Mesodermal cell (in vitro differentiated cells): ENCODE measurements around the gene MR1.
A peak's percentile ranks its signal among the peaks of the same experiment; 100 is the strongest.

ENCODE experiments used
- H3K27ac ChIP-seq: 2 replicates; pipeline ENCODE4 v1.7.0; 2013; ENCODE audit warnings: mild to moderate bottlenecking, low read depth, low read length, moderate library complexity; ENCODE audit not compliant: severe bottlenecking
- H3K36me3 ChIP-seq: 2 replicates; pipeline ENCODE4 v1.7.1; 2013; ENCODE audit warnings: mild to moderate bottlenecking, low read length, moderate library complexity; ENCODE audit not compliant: control insufficient read depth, insufficient read depth
- H3K4me1 ChIP-seq: one replicate; pipeline ENCODE4 v1.7.1; 2013; ENCODE audit warnings: mild to moderate bottlenecking, low read length; ENCODE audit not compliant: insufficient read depth, control insufficient read depth, poor library complexity, severe bottlenecking
- H3K4me3 ChIP-seq: 2 replicates; pipeline ENCODE4 v1.7.0; 2013; ENCODE audit warnings: low read length, control low read depth, mild to moderate bottlenecking; ENCODE audit not compliant: insufficient read depth, poor library complexity, severe bottlenecking; ENCODE audit errors: extremely low read depth
- H3K9me3 ChIP-seq: 2 replicates; pipeline ENCODE4 v1.7.1; 2013; ENCODE audit warnings: mild to moderate bottlenecking, low read length, moderate library complexity; ENCODE audit not compliant: control insufficient read depth
- WGBS, 2 experiments: methylation state at CpG; one replicate each; pipeline ENCODE4 v1.1.5; 2013; ENCODE audit warnings: missing lambda C conversion rate in 2 of 2; ENCODE audit not compliant: insufficient coverage in 2 of 2; 5-methylcytosine and 5-hydroxymethylcytosine counted together

MR1 gene

DNA sequence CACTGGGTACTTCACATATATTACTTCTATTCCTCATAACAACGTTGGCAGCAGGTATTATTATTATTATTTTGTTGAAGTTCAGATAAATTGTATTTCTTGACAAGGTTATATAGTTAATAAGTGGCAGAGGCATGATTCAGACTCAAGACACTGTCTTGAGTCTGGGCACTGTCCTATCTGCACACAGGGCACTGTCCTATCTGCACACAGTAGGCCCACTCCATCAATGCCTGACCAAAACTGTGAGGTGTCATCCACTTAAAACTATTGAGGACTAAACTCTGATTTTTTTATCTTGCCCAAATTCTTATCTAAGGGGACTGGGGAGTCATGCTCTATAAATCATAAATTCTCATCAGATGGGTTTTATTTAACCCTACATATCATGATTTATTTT lies 30.9 kb downstream of the MR1 start:
- H3K4me3 ChIP-seq, result no peak overlapping the region
- no peaks in the 10 kb centered on the region for H3K4me1 ChIP-seq
- H3K9me3 ChIP-seq, result no peaks in the 10 kb centered on the region
- no CpG with 5 or more reads among the region's 1 CpG for WGBS, 2 experiments
- H3K27ac ChIP-seq, result no peak overlapping the region
- no peaks in the 10 kb centered on the region for H3K36me3 ChIP-seq

DNA sequence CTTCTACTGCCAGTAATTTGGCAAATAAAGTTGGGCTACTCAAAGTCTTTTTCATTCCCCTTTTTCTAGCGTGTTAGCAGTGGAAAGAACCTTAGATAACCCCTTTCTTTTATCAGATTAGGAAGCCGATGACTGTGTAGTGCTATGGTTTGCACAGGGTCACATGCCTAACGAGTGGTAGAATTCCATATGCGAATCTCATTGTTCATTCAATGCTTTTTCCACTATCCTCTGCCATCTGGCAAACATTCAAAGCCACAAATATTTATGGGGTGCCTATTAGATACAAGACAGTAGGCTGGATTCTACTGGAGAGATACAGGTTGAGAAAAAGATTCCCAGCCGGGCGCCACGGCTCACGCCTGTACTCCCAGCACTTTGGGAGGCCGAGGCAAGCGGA lies 39.9 kb downstream of the MR1 start:
- Histone ChIP-seq H3K27ac (no peak overlapping the region), H3K36me3 (no peaks in the 10 kb centered on the region), H3K9me3 (no peaks in the 10 kb centered on the region), H3K4me3 (no peak overlapping the region), H3K4me1 (peaks cover 16% of the 10 kb centered on the region)
- 84 to 100% methylated on average over 5 to 8 of the region's 10 CpGs for WGBS, 2 experiments

DNA sequence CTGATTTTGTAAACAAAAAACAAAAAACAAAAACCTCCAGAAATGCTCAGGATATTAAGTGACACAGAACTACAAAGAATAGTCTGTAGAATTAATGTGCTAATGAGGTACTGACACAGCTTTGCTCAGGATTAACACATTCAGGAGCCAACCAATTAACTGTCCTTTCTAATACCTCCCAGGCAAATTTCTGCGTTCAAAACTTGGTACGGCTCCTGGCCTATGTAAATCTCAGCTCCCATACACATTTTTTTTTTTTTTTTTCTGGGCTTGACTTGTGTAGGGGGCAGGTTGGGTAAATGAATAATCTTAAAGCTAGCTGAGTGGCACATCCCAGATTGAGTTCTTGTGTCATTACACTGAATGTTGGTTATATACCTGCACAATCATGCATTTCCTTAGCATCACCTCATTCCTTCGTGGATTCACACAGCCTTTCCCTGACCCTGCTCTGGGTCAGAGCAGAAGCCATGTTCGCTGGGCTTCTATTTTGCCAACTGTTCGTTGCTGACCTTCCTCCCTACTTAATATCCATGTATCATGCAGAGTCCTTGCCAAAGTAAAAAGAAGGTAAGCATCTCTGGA lies 42.1 kb downstream of the MR1 start:
- no peak overlapping the region for H3K27ac ChIP-seq
- no peaks in the 10 kb centered on the region for H3K36me3 ChIP-seq
- 80 to 87% methylated on average over 3 of the region's 5 CpGs for WGBS, 2 experiments
- H3K9me3 ChIP-seq, result no peaks in the 10 kb centered on the region
- peaks cover 17% of the 10 kb centered on the region for H3K4me1 ChIP-seq
- H3K4me3 ChIP-seq, result no peak overlapping the region

DNA sequence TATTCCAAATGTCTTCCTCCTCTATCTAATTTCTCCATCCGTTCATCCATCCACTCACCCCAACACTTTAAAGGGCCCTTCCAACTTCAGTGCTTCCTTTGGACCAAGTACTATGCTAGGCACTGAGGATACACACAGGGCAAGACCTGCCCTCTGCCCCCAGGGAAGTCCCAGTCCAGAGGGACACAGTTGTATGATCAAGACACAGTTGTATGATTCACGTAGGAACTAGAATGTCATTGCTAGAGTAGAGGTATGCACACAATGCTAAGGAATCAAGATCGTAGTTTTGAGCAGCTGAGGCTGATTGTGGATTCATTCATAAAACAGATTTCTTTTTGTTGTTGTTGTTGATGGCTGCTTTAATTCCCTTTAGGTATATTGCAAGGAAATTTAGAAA lies 43.1 kb downstream of the MR1 start:
- 94 to 100% methylated on average over 1 to 3 of the region's 3 CpGs for WGBS, 2 experiments
- H3K36me3 ChIP-seq, result no peaks in the 10 kb centered on the region
- peaks cover 17% of the 10 kb centered on the region for H3K4me1 ChIP-seq
- H3K4me3 ChIP-seq, result no peak overlapping the region
- H3K27ac ChIP-seq, result no peak overlapping the region
- no peaks in the 10 kb centered on the region for H3K9me3 ChIP-seq

DNA sequence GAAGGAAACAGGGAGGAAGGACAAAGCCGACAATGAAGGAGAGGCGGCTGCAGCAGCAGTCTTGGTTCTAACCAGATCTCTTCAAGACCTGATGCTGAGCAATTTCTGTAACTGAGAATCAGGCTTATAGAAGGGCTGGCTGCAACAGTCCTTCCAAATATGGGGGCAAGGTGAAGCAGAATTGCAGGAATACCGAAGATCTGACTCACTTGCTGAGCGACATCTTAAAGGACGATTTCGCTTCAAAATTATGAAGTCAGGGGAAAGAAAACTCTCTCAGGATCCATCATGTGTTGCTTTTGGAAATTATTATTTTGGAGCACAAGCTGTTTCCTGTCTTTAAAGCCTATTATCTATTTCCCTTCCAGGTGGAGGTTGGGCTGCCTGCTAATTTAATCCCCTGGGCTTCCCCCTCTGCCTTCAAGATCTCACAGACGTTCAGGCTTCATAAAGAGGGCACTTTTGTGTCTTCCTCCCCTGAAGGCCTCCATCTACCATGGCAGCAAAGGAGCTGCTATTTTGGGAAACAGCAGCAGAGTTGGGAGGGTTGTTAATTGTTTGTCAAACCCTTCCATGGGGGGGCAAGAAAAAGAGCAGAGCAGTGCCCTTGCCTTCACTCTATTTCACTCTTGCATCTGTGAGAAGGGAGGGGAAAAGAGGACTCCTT lies 43.9 kb downstream of the MR1 start:
- Histone ChIP-seq H3K4me3 (no peak overlapping the region), H3K27ac (peak overlapping the region; percentile 86), H3K36me3 (no peaks in the 10 kb centered on the region), H3K9me3 (no peaks in the 10 kb centered on the region), H3K4me1 (peaks cover 17% of the 10 kb centered on the region)
- 59 to 84% methylated on average over 3 to 5 of the region's 7 CpGs for WGBS, 2 experiments

DNA sequence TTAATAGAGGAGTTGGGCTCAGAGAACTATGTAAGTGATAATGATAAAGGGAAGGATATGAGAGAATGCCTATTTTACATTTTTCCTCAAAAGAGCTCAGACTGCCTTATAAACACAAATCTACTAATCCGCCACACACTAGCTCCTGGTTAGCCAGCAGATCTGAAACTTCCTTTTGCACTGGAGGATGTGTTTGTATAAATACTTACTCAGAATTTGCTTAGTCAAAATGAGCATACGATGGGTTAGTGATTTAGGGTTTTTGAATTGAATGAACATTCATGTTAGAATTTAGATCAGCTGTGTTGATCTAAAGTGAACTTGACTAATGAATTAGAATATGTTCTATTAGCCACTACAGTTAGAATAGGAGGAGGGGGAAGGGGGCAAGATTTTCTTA lies 45.6 kb downstream of the MR1 start:
- H3K4me1 ChIP-seq, result peaks cover 17% of the 10 kb centered on the region
- H3K4me3 ChIP-seq, result no peak overlapping the region
- H3K27ac ChIP-seq, result no peak overlapping the region
- no peaks in the 10 kb centered on the region for H3K36me3 ChIP-seq
- 100% methylated on average over 1 of the region's 2 CpGs; no CpG with 5 or more reads in 1 of the 2 experiments for WGBS, 2 experiments
- no peaks in the 10 kb centered on the region for H3K9me3 ChIP-seq

DNA sequence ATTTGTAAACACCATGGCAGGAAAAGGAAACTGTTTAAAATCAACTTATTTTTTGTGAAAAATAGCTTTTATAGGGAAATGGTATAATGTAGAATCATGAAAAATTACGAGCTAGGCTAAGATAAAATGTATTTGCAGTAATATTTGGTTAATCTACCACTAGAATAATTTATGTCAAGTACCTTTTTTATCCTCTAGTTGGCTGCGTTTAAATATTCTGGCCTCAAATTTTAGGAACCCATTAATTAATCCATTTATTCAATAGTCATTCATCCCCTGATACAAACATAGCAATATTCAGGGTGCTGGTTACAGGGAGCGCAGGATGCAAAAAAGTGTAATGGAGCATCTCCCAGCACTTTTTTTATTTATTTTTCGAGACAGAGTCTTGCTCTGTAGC lies 46.1 kb downstream of the MR1 start:
- no peaks in the 10 kb centered on the region for H3K9me3 ChIP-seq
- peaks cover 17% of the 10 kb centered on the region for H3K4me1 ChIP-seq
- no peaks in the 10 kb centered on the region for H3K36me3 ChIP-seq
- H3K4me3 ChIP-seq, result no peak overlapping the region
- WGBS, 2 experiments, result 100% methylated on average over 1 of the region's 4 CpGs
- no peak overlapping the region for H3K27ac ChIP-seq

DNA sequence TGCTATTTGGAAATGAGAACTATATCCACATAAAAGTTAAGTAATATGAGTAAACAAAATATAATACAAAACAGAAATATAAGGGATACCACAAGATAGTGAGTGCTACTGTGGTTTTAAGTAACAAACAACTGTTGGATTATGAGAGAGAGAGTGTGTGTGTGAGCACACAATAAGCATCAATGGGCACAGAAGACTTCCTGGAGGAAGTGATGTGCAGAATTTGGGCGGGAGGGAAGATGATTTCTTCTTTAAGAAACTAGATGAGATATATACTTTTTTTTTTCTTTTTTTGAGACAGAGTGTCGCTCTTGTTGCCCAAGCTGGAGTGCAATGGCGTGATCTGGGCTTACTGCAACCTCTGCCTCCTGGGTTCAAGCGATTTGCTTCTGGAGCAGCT lies 46.8 kb downstream of the MR1 start:
- WGBS, 2 experiments, result 100% methylated on average over 2 of the region's 4 CpGs; no CpG with 5 or more reads in 1 of the 2 experiments
- Histone ChIP-seq H3K9me3 (no peaks in the 10 kb centered on the region), H3K27ac (no peak overlapping the region), H3K4me3 (no peak overlapping the region), H3K4me1 (peaks cover 17% of the 10 kb centered on the region), H3K36me3 (no peaks in the 10 kb centered on the region)

DNA sequence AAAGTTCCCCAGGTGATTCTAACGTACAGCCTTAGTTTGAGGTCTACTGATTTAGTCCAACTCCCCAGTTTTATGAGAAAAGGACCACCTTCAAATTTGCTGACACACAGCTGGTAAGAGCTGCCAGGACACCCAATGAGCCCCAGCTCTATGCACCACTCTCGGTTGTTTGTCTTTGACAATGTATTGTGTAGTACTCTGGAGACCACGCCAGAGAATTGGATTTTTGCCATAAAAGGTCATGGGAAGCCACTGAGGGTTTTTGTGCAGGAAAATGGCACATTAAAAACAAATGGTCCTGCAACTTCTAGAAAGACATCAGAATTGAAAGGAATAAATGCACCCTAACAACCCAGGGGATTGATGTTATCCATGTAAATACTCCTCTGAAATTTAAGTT lies 47.6 kb downstream of the MR1 start:
- H3K36me3 ChIP-seq, result no peaks in the 10 kb centered on the region
- H3K4me1 ChIP-seq, result peaks cover 17% of the 10 kb centered on the region
- H3K4me3 ChIP-seq, result no peak overlapping the region
- H3K27ac ChIP-seq, result no peak overlapping the region
- WGBS, 2 experiments, result 84 to 100% methylated on average over 2 to 3 of the region's 3 CpGs
- H3K9me3 ChIP-seq, result no peaks in the 10 kb centered on the region

DNA sequence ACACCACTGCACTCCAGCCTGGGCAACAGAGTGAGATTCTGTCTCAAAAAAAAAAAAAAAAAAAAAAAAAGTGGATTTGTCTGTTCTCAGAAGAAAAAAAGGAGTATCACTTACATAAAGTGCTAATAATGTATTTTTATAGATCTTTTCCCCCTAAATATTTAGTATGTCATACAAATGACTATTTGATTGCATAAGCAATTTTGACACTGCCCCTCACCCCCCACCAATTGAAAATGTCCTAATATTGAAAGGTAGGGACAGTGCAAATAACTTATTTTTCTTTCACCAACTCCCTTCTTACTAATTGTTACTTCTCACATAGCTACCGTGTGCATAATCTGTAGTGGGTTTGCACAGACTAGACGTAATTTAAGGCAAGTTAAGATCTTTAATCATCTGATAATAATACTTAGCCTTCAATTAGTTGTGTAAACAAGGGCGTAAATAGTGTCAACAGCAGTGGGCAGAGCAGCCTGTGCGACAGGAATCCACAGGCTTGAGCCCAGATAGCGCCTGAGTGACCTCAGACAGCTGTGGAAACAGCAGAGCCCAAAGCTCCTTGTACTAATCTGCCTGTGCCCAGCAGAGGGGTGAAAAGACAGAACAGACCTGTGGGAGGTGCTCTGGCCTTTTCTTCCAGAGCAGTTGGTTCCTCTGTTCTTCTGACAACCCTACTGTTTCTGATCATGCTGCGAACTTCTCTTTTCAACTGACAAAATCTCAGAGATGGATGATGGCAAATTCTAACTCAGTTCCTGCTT lies 50.2 kb downstream of the MR1 start:
- 38 to 43% methylated on average over 3 to 4 of the region's 6 CpGs for WGBS, 2 experiments
- Histone ChIP-seq H3K4me1 (peaks cover 11% of the 10 kb centered on the region), H3K27ac (no peak overlapping the region), H3K36me3 (no peaks in the 10 kb centered on the region), H3K9me3 (no peaks in the 10 kb centered on the region), H3K4me3 (no peak overlapping the region)

DNA sequence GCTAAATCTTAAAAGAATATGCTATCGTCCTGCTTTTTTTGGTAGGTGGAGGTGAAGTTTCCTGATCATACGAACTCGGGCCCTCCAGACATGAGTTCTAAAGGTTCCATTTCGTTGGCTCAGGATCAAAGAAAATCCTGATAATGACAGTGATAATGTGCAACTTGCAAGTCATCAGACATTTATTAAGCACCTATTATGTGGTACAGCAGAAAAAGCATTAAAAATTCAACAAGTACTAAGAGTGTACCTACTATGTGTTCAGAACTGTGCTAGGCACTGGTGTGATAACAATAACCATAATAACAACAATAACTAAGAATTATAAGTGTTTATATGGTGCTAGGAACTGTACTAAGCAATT lies 50.8 kb downstream of the MR1 start:
- Histone ChIP-seq H3K9me3 (no peaks in the 10 kb centered on the region), H3K4me1 (peaks cover 11% of the 10 kb centered on the region), H3K4me3 (no peak overlapping the region), H3K27ac (no peak overlapping the region), H3K36me3 (no peaks in the 10 kb centered on the region)
- WGBS, 2 experiments, result 43 to 72% methylated on average over 1 to 3 of the region's 4 CpGs
